Measurements from ENCODE around the gene CCL27. TPM values are rescaled to one million over a fixed set of nuclear protein-coding genes. Genes with fewer than 3 reads are reported as not detected.

The CCL27 gene
- total RNA-seq, 1 experiment from 2014 or later, result 0.68 TPM

GRCh38 chr9:34615132-34615531 is 47.3 kb downstream of the CCL27 start (continued):
- TF ChIP-seq JUN (CRISPR knock-in tag; IDR thresholded peaks at IDR 0.05) (no peak), KAT7 (CRISPR knock-in tag; IDR thresholded peaks at IDR 0.05; ENCODE audit: borderline replicate concordance) (no peak), SP1 (CRISPR knock-in tag; conservative IDR thresholded peaks at IDR 0.05) (no peak), FOXJ3 (CRISPR knock-in tag; IDR thresholded peaks at IDR 0.05; ENCODE audit: borderline replicate concordance) (no peak)

- peak overlapping the region; percentile 43 for H3K27ac Mint-ChIP-seq
- POLR2A ChIA-PET, result interaction anchor here (1.0 kb wide), 1 partner anchor 25 kb away, joined by 3 read pairs; the partner anchor contains the start of gene SIGMAR1
- no peaks in the 10 kb centered on the region for H3K36me3 Mint-ChIP-seq
- peak; percentile 85 for DNase-seq (ENCODE audit: low spot score)
- peaks cover 11% of the 10 kb centered on the region for H3K27me3 Mint-ChIP-seq (ENCODE audit: low read depth)
- peak; percentile 63 for ATAC-seq
- peaks cover 20% of the 10 kb centered on the region for H3K4me1 Mint-ChIP-seq
- CTCF ChIA-PET, result interaction anchor here (0.5 to 3.6 kb wide), 25 partner anchors 8 to 1552 kb away, joined by 3 to 26 read pairs (median 5); partner anchors contain the start of genes ARID3C, DCTN3, GALT and IL11RA
- H3K4me3 Mint-ChIP-seq, result peak overlapping the region; percentile 82
- TF ChIP-seq CBFB (CRISPR knock-in tag; IDR thresholded peaks at IDR 0.05; ENCODE audit: low read depth) (no peak), HMGXB4 (CRISPR knock-in tag; IDR thresholded peaks at IDR 0.05) (no peak), CTCF (IDR thresholded peaks at IDR 0.05) (peak; percentile 78)
- H3K9me3 Mint-ChIP-seq, result no peaks in the 10 kb centered on the region
Observed at GRCh38 chr9:34612788-34613390, 49.6 kb downstream of the CCL27 start.

Other genes with a start within 250 kb of the CCL27 start
- 17.2 to 20.6 TPM (median 19.5 TPM) in 3 replicates for gene FAM219A, start 204.1 kb downstream of the CCL27 start, total RNA-seq (2021)
- 1.5 to 2.1 TPM (median 1.6 TPM) in 3 replicates for gene DNAI1, start 203.9 kb downstream of the CCL27 start, total RNA-seq (2021)
- 26.9 to 28.3 TPM (median 27.9 TPM) in 3 replicates for gene ENHO, start 139.7 kb downstream of the CCL27 start, total RNA-seq (2021)
- 8.7 to 18.0 TPM (median 9.9 TPM) in 3 replicates for gene CNTFR, start 72.9 kb downstream of the CCL27 start, total RNA-seq (2021)
- gene RPP25L, start 50.6 kb downstream of the CCL27 start, total RNA-seq (2021), result 24.5 to 35.9 TPM (median 31.4 TPM) in 3 replicates
- 23.8 to 28.7 TPM (median 27.5 TPM) in 3 replicates for gene DCTN3, start 42.2 kb downstream of the CCL27 start, total RNA-seq (2021)
- gene ARID3C, start 33.6 kb downstream of the CCL27 start, total RNA-seq (2021), result 0.14 to 0.23 TPM (median 0.15 TPM) in 3 replicates
- 108 to 116 TPM (median 109 TPM) in 3 replicates for gene SIGMAR1, start 24.9 kb downstream of the CCL27 start, total RNA-seq (2021)
- 35.9 to 39.7 TPM (median 37.6 TPM) in 3 replicates for gene GALT, start 16.0 kb downstream of the CCL27 start, total RNA-seq (2021)
- gene IL11RA, start 10.5 kb downstream of the CCL27 start, total RNA-seq (2021), result 7.2 to 8.6 TPM (median 7.6 TPM) in 3 replicates
- gene CCL19, start 28.6 kb upstream of the CCL27 start, total RNA-seq (2021), result not detected in 3 replicates
- 0.37 TPM in 1 of 3 replicates, not detected in the others for gene CCL21, start 47.5 kb upstream of the CCL27 start, total RNA-seq (2021)